Panc1 (cell line): ENCODE data around the gene TRIM17. TPM values are rescaled to one million over a fixed set of nuclear protein-coding genes. Genes with fewer than 3 reads are reported as not detected.

Experiments used
- ATAC-seq: fragments of 200-7000 bp; cut with Tn5 transposase; 2 replicates; pipeline ENCODE4 v1.9.1; 2020; ENCODE audit warnings: mild to moderate bottlenecking, moderate library complexity
- BruUV-seq: library from RNA; stranded (reverse); fragments of 400-500 nt; replicated peaks from 2 replicates; lab custom pipeline; 2021; lab: Mats Ljungman, UMichigan
- CTCF ChIA-PET: fragments of 300-600 bp; sonication (Branson Sonifier 250); formaldehyde crosslinking; loops from one replicate; lab custom pipeline; 2022; ENCODE audit warnings: antibody characterized with exemption; lab: Charles Lee
- POLR2A ChIA-PET: fragments of 300-600 bp; sonication (Branson Sonifier 250); formaldehyde crosslinking; loops from one replicate; lab custom pipeline; 2022; ENCODE audit warnings: antibody characterized with exemption; lab: Charles Lee
- DNase-seq: peaks from one replicate; pipeline ENCODE4 v3.0.0-alpha.2; 2010; ENCODE audit warnings: low read depth, low spot score
- H3K27ac ChIP-seq: 2 replicates; pipeline ENCODE4 v1.5.1; 2011; ENCODE audit warnings: mild to moderate bottlenecking, low read length, inconsistent platforms
- H3K27me3 ChIP-seq: fragments of 200-500 bp; sonication (Bioruptor generic); 2 replicates; pipeline ENCODE4 v1.6.0; 2014; ENCODE audit warnings: low read length, inconsistent platforms; ENCODE audit not compliant: control insufficient read depth, insufficient read depth
- H3K36me3 ChIP-seq: fragments of 200-500 bp; sonication (Bioruptor generic); 2 replicates; pipeline ENCODE4 v1.5.1; 2014; ENCODE audit warnings: inconsistent platforms, mild to moderate bottlenecking, low read length, moderate library complexity; ENCODE audit not compliant: control insufficient read depth, insufficient read depth
- H3K4me1 ChIP-seq: 2 replicates; pipeline ENCODE4 v1.5.1; 2011; ENCODE audit warnings: inconsistent platforms, mild to moderate bottlenecking, low read length, moderate library complexity; ENCODE audit not compliant: control insufficient read depth, insufficient read depth
- H3K4me3 ChIP-seq, 2 experiments: 2 replicates each; pipeline ENCODE4 v1.5.1; 2011 to 2012; ENCODE audit warnings: low read depth in 2 of 2, low read length in 2 of 2, mild to moderate bottlenecking in 2 of 2, inconsistent platforms in 1 of 2, moderate library complexity in 1 of 2
- H3K9me3 ChIP-seq: fragments of 200-500 bp; sonication (Bioruptor generic); 2 replicates; pipeline ENCODE4 v1.5.1; 2014; ENCODE audit warnings: low read depth, mild to moderate bottlenecking, inconsistent platforms, low read length, moderate library complexity; ENCODE audit not compliant: control insufficient read depth, insufficient read depth
- CTCF ChIP-seq: fragments of 450-650 bp; IDR thresholded peaks from 2 replicates; pipeline ENCODE4 v1.5.1; 2017; ENCODE audit warnings: mild to moderate bottlenecking
- POLR2AphosphoS5 ChIP-seq: IDR thresholded peaks from 2 replicates; pipeline ENCODE4 v1.6.1; 2012; ENCODE audit warnings: mild to moderate bottlenecking, low read depth, low read length, moderate library complexity
- SIN3A ChIP-seq: IDR thresholded peaks from 2 replicates; pipeline ENCODE4 v1.6.1; 2012; ENCODE audit warnings: low read depth, mild to moderate bottlenecking, low read length, moderate library complexity, borderline replicate concordance; ENCODE audit not compliant: insufficient read depth
- TCF7L2 ChIP-seq: IDR thresholded peaks from 2 replicates; pipeline ENCODE4 v1.6.1; 2011; ENCODE audit warnings: mild to moderate bottlenecking, low read depth, low read length, inconsistent platforms
- in situ Hi-C: cut with HindIII; loops from 2 replicates; pipeline ENCODE4 v1.10.0; 2016; ENCODE audit warnings: low sequenced_read_pairs, low pct_unique_long_range_greater_than_20kb
- intact Hi-C: fragments of 100-400 bp; cut with micrococcal nuclease; formaldehyde crosslinking; loops from one replicate; pipeline ENCODE4 v1.10.0; 2022; ENCODE audit not compliant: unreplicated experiment
- total RNA-seq: library from RNA; stranded (reverse); gene quantifications from one replicate; pipeline ENCODE4 v1.2.1, GENCODE V29; 2021; ENCODE audit not compliant: unreplicated experiment
- TF ChIP-seq, protein P1 (sequence below), 2 experiments: IDR thresholded peaks; 2 replicates each; pipeline ENCODE4 v1.6.1; 2011 to 2012; ENCODE audit warnings: low read depth in 2 of 2, control low read depth in 1 of 2, low read length in 1 of 2, mild to moderate bottlenecking in 1 of 2, moderate library complexity in 1 of 2; ENCODE audit not compliant: insufficient read depth in 1 of 2

The TRIM17 gene
- total RNA-seq, 1 experiment from 2014 or later = 1.2 TPM

- Histone ChIP-seq H3K9me3 (no peaks in the 10 kb centered on the region), H3K4me3 (no peak overlapping the region), H3K36me3 (no peaks in the 10 kb centered on the region), H3K27ac (no peak overlapping the region), H3K4me1 (peaks cover 14% of the 10 kb centered on the region), H3K27me3 (no peaks in the 10 kb centered on the region)
- in situ Hi-C loops (no loop called here), intact Hi-C loops (no loop called here)
- ChIA-PET POLR2A (no interaction called here), CTCF (no interaction called here)
- BruUV-seq = no TSS peak
- no peak for ATAC-seq
- no peak for DNase-seq
- no peak for TF ChIP-seq TCF7L2
- TF ChIP-seq, protein P1, sequence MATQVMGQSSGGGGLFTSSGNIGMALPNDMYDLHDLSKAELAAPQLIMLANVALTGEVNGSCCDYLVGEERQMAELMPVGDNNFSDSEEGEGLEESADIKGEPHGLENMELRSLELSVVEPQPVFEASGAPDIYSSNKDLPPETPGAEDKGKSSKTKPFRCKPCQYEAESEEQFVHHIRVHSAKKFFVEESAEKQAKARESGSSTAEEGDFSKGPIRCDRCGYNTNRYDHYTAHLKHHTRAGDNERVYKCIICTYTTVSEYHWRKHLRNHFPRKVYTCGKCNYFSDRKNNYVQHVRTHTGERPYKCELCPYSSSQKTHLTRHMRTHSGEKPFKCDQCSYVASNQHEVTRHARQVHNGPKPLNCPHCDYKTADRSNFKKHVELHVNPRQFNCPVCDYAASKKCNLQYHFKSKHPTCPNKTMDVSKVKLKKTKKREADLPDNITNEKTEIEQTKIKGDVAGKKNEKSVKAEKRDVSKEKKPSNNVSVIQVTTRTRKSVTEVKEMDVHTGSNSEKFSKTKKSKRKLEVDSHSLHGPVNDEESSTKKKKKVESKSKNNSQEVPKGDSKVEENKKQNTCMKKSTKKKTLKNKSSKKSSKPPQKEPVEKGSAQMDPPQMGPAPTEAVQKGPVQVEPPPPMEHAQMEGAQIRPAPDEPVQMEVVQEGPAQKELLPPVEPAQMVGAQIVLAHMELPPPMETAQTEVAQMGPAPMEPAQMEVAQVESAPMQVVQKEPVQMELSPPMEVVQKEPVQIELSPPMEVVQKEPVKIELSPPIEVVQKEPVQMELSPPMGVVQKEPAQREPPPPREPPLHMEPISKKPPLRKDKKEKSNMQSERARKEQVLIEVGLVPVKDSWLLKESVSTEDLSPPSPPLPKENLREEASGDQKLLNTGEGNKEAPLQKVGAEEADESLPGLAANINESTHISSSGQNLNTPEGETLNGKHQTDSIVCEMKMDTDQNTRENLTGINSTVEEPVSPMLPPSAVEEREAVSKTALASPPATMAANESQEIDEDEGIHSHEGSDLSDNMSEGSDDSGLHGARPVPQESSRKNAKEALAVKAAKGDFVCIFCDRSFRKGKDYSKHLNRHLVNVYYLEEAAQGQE (IDR thresholded peaks at IDR 0.05; ENCODE audit: insufficient read depth in 1 of 2, low read depth in 2 of 2, low read length in 1 of 2) = no peak
- no peak for TF ChIP-seq SIN3A
- TF ChIP-seq CTCF = no peak
- no peak for TF ChIP-seq POLR2AphosphoS5
Observed at GRCh38 chr1:228370439-228370940, 46.2 kb downstream of the TRIM17 start.

GRCh38 chr1:228369608-228370438, 46.8 kb downstream of the TRIM17 start:
- intact Hi-C loops (no loop called here), in situ Hi-C loops (no loop called here)
- H3K4me3 ChIP-seq = no peak overlapping the region
- peaks cover 14% of the 10 kb centered on the region for H3K4me1 ChIP-seq
- no peaks in the 10 kb centered on the region for H3K36me3 ChIP-seq
- H3K27me3 ChIP-seq = no peaks in the 10 kb centered on the region
- TF ChIP-seq CTCF = no peak
- no peak for TF ChIP-seq POLR2AphosphoS5
- TF ChIP-seq, protein P1 (IDR thresholded peaks at IDR 0.05; ENCODE audit: insufficient read depth in 1 of 2, low read depth in 2 of 2, low read length in 1 of 2) = no peak
- TF ChIP-seq TCF7L2 = no peak
- TF ChIP-seq SIN3A = no peak
- H3K9me3 ChIP-seq = no peaks in the 10 kb centered on the region
- no TSS peak for BruUV-seq
- no peak for ATAC-seq
- CTCF ChIA-PET = no interaction called here
- no peak for DNase-seq
- POLR2A ChIA-PET = no interaction called here
- no peak overlapping the region for H3K27ac ChIP-seq
